GM19372 (cell line): ENCODE data around the gene HIPK2.
A peak's percentile ranks its signal among the peaks of the same experiment; 100 is the strongest.
"Not testable (repeated sequence)": the region's sequence is repeated elsewhere in the genome, so short reads cannot be mapped to it uniquely, and the experiment has no call there.

ENCODE experiments used
- ATAC-seq: cut with Tn5 transposase; IDR thresholded peaks from one replicate; pipeline ENCODE4 v1.9.1; 2021; ENCODE audit warnings: mild to moderate bottlenecking, low read depth, moderate library complexity; ENCODE audit not compliant: unreplicated experiment

Gene HIPK2

DNA sequence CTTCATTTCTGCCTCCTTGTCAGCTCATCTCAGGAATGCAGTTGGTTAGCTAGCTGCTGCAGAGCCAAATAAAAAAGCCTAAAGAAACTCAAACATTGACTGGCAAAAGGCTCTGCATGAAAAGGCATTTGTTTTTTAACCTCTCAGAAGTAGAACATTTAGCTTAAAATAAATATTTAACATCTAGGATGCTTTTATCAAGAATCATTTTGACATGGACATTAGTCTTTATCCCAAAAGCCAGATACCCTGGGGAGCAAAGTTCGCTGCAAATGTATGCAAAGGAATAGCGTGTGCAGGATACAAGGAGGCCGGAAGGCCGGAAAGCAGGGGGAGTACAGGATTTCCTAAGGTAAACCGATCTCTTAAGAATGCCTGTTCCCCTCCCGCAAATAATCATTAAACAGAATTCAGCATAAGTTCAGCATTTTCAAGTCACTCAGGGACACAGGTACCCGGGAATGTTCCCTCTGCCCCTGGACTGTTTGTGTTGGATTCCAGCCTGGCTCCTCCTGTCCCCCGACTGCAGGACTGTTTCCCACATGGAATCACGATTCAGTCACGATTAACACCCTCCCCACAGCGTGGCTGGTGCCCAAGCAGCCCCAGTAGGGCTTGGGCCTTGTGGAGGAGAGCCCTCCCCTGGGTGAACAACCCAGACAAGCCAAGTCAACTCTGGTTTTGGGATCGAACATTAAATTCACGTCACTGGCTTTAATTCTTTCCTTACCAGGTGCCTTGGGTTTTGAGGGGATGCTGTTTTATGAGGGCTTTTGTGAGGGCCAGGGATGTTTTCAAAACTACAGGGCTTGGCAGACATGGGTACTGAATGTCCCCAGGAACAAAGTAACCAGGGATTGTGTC is 97.8 kb downstream of the HIPK2 start:
- ATAC-seq, result no peak

DNA sequence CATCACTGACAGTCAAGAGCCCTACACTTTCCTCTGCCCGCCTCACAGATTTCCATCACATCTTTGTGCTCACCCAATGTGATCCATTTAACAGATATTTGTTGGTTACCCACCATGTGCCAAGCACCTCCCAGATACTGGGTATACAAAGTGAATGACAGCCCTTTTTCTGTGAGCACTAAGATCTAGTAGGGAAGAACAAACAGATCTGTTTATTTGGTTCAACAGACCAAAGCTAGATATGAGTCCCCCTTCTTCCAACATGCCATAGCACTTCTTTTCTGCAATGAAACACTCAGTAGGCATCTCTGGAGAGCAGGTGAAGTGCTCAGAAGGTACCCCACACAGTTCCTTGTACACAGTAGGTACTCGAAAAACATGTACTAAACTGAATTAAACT is 101.4 kb downstream of the HIPK2 start:
- ATAC-seq, result no peak

DNA sequence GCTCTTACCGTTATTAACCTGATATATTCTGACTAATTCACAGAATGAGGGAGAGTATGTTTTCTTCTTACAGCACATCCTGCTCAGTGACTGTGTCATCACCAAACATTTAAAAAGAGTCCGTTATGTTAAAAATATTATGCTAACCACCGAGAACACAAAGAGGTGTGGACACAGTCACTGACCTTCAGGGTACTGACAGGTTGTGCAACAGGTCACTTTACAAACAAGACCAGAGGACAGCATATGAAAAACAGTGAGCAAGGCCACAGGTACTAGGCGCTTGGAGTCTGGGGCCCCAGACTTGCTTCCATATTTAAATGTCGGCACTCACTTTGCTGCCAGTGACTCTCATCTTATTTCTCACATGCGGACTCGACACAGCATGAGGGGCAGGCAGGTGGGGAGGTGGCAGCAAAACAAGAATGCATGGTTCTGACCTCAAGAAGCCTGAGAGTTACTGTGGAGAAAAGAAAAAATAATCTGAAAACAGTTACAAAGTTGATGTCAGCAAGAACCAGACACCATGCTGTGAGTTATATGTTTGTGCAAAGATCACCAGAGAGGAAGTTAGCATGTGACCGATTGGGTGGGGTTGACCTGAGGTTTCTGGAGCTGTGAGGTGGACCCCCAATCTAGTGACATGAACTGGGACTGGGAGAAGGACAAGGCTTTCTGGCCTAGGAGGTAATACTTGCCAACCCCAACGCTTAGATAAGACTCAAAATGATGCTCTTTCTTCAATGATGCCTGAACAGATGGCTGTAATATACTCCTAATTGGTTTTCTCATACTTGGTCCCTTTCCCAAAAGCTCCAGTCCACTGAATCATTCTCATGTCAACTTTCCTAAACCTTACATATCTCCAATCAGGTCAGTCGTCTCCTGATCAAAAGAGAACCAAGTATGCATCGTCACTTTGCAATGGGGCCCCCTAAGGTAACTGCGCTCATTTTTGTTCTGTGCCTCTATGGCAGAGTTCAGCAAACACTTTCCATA is 102.4 kb downstream of the HIPK2 start:
- ATAC-seq, result no peak

DNA sequence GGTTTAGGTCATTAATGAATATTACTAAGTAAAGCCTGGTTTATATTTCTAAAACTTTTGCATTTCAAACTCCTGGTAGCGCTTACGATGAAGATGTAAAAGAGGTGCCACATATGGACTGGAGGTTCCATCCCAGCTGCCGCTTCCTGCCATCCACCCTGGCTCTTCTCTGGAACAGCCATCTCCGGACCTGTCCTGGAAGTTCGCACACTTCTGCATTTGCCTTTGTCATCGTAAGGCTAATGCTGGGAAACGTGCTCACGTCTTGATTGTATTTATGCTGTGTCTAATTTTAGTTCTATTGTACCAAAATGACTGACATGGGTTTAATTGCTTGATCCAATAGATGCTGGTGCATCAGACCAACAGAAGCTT is 103.1 kb downstream of the HIPK2 start:
- ATAC-seq, result no peak

DNA sequence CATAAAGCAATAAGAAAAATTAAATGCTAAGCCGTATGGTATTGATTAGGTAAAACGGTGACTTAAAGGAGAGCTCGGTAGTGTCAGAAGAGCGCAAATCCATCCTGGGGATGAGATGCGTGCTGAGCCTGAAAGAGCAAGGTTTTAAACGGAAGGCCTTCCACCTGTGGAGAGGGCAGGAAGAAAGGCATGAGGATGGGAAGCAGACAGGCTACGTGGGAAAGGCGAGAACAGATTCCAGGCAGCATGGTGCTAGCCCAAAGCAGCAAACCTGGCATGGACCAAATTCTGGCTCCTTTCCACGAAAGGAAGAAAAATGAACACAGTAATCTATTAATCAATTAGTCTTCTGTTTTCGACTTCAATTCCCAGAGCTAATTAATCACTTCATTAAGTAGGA is 103.5 kb downstream of the HIPK2 start:
- ATAC-seq, result no peak

DNA sequence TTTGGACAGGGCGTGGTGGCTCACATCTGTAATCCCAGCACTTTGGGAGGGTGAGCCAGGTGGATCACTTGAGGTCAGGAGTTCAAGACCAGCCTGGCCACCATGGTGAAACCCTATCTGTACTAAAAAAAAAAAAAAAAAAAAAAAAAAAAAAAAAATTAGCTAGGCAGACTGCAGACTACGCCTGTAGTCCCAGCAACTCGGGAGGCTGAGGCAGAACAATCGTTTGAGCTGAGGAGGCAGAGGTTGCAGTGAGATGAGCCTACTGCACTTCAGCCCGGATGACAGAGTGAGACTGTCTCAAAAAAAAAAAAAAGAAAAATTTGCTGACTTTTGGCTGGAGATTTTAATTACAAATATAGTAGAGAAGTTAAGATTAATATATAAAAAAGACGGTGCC is 104.0 kb downstream of the HIPK2 start:
- ATAC-seq, result no peak

DNA sequence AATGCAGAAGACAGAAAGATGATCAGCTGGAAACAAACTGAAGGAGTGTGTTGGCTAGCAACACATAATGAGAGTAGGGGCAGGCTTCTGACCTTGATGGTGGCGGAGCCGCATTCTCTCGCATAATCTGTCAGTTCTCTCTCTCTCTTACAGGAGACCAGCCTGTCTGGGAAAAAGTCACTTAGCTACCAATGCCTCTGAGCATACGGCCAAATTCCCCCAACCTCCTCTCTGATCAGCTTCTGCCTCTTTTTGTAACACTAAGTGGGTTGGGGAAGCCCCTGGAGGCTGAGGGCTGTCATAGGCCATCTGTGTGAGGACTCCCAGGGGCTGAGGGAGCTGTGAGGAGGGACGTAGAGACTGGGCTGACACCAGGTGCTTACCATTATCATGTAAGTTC is 104.6 kb downstream of the HIPK2 start:
- peak; percentile 81 for ATAC-seq

DNA sequence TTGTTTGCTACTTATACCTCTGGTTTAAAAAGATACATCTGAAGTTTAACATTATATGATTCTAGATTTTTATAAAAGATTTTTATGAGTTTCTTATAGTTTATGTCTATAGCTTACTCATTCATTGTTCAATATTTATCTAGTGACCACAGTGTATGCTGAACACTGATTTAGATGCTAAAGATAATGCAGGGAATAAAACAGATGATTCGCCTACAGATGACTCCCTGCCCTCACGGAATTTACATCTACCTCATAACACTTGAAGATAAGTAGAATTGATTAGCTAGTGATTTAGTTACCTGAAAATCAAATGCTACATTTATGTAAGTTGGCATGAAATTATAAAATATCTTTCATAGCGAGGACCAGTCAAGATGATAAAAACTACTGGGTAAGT is 105.8 kb downstream of the HIPK2 start:
- ATAC-seq, result no peak

DNA sequence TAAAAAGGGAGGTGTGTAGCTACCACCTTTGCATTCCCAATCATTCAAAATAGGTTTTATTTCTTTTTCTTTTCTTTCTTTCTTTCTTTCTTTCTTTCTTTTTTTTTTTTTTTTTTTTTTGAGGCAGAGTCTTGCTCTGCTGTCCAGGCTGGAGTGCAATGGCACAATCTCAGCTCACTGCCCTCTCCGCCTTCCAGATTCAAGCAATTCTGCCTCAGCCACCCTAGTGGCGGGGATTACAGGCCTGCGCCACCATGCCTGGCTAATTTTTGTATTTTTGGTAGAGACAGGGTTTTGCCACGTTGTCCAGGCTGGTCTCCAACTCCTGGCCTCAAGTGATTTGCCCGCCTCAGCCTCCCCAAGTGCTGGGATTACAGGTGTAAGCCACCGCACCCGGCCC is 107.1 kb downstream of the HIPK2 start:
- not testable (repeated sequence) for ATAC-seq

DNA sequence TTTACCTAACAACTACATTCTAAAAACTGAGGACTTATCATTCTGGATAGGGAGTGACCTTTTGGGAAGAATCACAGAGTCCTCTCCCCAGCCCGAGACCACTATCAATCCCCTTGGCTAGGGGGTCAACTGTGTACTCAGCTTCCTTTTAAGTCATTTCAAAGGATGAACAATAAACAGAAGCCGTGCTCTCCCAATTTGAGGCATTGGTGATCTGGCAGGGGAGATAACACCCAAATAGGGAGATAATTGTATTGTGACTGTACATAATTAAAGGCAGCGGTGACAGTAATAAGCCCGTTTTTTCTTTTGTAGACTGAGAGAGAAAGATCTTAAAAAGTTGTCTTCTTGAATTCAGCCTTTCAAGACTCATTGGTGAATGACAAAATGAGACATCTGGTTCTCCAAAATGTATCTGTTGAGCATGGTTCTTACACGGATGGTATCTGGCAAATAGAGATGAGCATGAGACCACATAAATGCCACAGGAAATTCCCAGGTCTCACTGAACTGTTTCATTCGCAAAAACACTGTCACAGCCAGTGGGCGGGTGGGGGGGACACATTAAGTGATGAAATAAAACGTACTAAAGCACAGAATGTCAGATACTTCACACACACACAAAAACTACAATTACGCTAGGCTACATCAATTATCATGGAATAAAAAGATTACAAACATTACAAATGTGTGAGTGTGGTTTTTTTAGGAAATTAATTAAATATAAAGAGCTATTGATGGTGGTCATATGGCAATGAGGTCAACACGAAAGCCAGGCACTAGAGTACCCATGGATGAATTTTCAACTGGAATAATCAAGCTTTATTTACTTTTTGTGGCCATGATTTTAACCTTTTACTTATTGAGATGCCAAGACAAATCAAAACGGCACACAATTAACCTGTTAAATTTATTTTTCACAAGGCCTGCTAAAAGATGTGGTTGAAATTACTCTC is 108.4 kb downstream of the HIPK2 start:
- no peak for ATAC-seq

DNA sequence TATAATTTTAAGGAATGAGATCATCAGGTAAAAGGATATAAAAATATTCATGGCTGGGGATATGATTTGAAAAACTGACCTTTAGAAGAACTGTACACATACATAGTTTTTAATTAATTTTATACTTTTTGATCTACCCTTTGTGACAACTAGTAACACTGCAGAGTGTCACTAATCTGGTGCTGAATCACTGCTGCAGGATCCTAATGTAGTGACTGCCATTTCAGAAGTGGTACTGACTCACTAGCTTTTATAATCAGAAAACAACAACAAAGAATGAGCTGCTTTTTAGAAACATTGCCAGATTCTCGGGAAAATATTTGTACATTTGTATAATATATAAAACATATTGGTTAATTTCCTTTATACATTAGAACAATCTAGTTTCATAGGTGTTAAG is 110.4 kb downstream of the HIPK2 start:
- ATAC-seq, result no peak

DNA sequence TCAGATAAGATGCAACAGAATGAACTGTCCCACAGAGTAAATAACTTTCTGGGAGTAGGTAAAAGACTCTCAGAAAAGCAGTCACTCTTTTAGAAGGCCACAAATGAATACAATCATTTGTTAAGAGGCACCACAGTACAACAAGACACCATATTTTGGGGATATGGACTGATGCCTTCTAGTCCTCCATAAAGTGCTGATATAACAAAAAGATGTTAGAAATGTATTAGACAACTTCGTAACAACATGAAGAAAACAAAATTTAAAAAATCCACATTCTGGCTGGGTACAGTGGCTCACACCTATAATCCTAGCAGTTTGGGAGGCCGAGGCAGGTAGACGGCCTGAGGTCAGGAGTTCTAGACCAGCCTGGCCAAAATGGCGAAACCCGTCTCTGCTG is 111.3 kb downstream of the HIPK2 start:
- ATAC-seq, result no peak

DNA sequence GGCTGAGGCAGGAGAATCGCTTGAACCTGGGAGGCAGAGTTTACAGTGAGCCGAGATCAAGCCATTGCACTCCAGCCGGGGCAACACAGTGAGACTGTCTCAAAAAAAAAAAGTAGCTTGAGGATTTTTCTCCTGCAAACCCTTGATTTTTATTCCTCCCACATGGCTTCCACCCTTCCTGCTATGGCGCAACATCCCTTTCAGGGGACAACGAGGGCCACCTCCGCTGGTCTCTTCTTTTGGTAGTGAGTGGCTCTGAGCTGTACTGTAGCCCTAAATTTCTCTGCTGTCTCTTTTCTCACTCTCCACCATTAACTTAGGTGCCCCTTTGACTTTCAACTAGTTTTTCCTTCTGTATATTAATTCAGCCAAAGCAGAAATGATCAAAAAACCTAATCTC is 113.4 kb downstream of the HIPK2 start:
- no peak for ATAC-seq

DNA sequence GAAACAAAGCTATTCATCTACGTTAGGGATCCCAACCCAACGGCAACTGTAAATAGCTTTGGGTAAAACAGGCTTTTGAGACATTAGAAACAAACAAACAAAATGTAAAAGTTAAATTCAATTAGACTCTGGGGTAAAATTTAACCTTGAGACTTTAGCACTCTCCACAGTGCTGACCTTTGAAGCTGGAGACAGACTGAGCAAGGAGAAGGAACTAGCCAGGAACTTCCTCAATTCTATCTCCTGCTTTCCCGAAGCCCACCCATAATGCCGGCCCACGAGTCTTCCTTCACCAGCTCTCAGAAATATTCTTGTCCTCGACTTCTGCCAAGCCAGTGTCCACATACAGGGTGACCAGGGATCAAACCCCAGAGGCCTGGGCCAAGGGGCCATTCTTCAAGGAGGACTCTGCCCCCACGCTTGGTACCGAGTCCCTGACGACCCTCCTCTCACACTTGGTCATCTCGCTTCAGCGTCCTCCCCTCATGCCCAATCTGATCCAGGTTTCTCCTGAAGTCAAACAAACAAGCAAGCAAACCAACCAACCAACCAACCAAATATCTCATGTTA is 114.1 kb downstream of the HIPK2 start:
- ATAC-seq, result no peak

DNA sequence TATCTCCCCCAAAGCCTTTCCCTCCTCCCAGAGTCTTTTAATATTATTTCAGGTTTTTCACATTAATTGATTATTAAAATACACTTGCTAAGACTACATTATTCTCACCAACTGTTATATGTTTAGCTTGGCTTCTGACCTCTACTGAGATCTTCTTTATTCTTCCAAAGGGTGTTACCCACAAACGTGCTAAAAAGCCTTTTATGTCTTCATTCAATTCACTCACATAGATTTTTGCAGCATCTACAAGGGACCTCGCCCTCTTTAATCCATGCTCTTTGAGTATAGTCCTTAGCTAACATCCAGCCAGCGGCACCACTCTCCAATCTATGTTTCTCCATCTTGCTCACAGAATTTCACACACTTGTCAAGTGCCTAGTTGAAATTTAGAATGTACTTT is 115.9 kb downstream of the HIPK2 start:
- ATAC-seq, result no peak

DNA sequence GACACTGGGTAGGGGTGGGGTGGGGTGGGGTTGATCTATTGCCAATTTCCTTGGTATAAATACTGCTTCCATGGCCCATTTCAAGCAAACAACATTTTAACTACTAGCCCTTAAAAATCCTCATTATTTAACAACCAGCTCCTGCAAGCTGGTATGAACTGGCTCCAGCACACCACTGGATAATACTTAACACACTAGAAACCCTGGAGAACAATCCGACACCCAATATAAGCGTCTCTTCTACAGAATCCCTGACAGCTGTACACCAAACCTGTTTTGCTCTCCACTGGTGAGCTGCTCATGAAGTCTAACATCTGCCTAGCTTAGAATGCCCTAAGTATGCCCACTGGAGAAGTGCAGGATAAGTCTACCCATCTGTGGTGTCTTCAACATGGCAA is 116.8 kb downstream of the HIPK2 start:
- no peak for ATAC-seq

DNA sequence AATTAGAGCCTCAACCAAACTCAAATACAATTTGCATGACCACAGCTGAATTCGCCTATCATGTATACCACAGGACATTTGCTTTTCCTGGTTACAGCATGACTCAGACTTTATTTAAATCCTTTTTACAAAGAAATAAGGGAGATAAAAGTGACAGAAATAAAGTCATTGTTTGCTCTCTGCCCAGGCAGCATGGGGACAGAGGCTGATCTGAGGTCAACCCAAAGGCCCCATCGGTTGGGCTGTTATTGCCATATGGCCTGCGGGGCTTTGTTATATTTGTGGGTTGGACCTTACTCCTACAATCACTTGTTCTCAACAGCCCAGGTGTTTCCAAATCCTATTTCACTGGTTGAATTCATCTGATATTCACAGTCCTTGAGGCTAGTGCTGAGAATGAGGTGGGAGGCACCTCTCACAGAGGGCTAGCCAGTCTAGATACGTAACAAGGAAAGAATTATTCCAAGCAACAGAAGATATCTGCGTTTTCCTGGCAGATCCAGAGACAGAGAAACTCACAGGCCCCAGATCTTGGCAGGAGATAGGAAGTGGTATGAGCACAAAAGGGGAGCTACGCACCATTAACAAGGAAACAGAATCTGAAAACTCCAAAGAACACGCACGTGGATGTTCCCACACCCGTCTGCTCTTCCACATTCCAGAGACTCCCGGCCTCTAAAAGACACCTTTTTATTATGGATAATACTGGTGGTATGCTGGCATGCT is 117.3 kb downstream of the HIPK2 start:
- no peak for ATAC-seq

DNA sequence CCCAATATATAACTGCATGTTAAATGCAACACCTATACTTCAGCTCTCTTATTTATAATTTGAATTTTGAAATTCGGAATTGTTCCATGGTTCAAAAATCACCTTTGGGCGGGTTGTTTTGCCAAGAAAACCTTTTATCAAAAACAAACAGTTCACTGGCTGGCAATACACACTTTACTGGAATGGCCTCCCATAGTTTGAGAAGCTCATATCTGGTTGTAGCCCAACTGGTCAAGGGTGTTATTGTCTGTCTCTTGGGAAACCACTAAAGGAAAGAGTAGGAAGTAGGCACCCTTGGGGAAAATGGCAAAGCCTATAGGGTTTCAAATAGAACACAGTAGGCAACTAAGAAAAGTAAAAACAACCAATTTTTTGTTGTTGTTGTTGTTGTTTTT is 117.9 kb downstream of the HIPK2 start:
- ATAC-seq, result no peak

DNA sequence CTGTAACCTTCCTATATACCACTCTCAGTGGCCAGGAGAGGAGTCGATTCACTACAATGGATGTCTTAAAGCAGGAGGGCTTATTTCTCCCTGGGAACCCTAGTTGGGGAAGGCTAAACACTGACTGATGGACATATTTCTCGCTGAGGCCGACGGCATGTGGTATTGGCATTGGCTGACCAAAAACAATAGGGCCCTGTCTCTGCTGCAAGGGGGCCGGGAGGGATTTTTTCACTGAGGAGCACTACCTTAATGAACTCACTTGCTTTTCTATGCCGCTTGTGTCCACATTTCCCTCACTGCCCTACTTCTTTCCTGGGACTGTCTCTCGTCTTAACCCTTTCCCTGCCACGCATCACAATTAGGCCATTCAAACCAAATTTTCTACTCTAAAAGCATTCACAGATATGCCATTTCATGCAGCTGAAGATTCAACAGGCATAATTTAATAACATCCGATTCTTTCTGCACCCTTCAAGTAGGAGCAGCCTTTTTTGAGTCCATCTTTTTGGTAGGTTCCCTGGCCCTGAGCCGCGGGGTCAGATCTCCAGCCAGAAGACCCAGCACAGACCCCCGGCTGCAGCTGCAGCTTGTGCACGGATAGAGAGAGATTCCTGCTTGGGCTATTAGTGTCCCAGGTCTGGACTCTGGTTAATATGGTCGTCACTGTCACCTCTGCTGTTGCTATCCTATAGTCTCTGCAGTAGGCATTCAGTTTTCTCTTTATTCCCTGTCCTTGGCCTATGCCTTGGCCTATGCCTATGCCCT is 118.7 kb downstream of the HIPK2 start:
- no peak for ATAC-seq
